ENCODE data around the gene PALLD.

Gene PALLD

DNA sequence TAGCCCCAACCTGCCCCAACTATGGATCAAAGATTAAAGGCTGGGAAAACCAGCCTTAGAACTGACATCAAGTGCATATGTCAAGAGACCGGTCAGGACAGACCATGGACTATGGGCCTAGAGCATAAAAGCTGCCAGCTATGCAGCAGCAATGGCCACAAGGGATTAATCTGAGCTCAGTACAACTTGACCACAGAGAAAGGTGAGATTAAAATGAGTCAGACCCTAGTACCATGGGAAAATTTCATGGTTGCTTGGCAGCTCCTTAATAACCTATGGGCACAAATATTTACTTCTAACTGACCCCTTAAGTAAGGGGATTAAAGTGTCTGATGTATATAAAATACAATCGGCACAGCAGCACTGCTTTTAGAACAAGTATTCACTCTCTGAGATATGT is 458.8 kb downstream of the PALLD start:
- no peak for DNase-seq (ENCODE audit: low read depth in 2 of 2)

- DNase-seq (ENCODE audit: low read depth in 2 of 2) = no peak
These were observed 463.9 kb downstream of the PALLD start for GRCh38 chr4:168960716-168961115.

- DNase-seq (ENCODE audit: low read depth in 2 of 2) = no peak
These were observed 475.7 kb downstream of the PALLD start for GRCh38 chr4:168972596-168972995.
